HepG2 (cell line): ENCODE measurements around the gene GMPPB. TPM values are rescaled to one million over a fixed set of nuclear protein-coding genes. Genes with fewer than 3 reads are reported as not detected.

ENCODE experiments used
- AFF4 ChIP-seq: sonication (generic); formaldehyde crosslinking; IDR thresholded peaks from 2 replicates; pipeline ENCODE4 v1.4.0; 2020; ENCODE audit warnings: missing genetic modification reagents
- BRF2 ChIP-seq: sonication (generic); formaldehyde crosslinking; IDR thresholded peaks from 2 replicates; pipeline ENCODE4 v1.8.1; 2022; ENCODE audit warnings: mild to moderate bottlenecking, missing genetic modification reagents
- DNMT1 ChIP-seq: sonication (generic); formaldehyde crosslinking; IDR thresholded peaks from 2 replicates; pipeline ENCODE4 v1.5.1; 2020; ENCODE audit warnings: mild to moderate bottlenecking, missing genetic modification reagents
- FOSL2 ChIP-seq: sonication (generic); formaldehyde crosslinking; IDR thresholded peaks from 2 replicates; pipeline ENCODE4 v1.4.0; 2020; ENCODE audit warnings: missing genetic modification reagents
- GLMP ChIP-seq: sonication (generic); formaldehyde crosslinking; IDR thresholded peaks from 2 replicates; pipeline ENCODE4 v1.9.0; 2021; ENCODE audit warnings: missing genetic modification reagents, mild to moderate bottlenecking, borderline replicate concordance
- GMEB2 ChIP-seq: IDR thresholded peaks from 2 replicates; pipeline ENCODE4 v1.6.1; 2016; ENCODE audit warnings: missing biosample characterization, missing genetic modification reagents, low read depth
- GTF2F1 ChIP-seq: fragments of 150-350 bp; IDR thresholded peaks from 2 replicates; pipeline ENCODE4 v1.6.1; 2014; ENCODE audit warnings: low read length
- KLF16 ChIP-seq, 2 experiments: sonication (generic) in 1 of 2; formaldehyde crosslinking in 1 of 2; IDR thresholded peaks; 2 replicates each; pipeline versions ENCODE4 v1.6.1 to v1.8.0; 2016 to 2023; ENCODE audit warnings: missing genetic modification reagents in 2 of 2, missing compliant biosample characterization in 1 of 2
- NFE2 ChIP-seq: sonication (generic); formaldehyde crosslinking; IDR thresholded peaks from 2 replicates; pipeline ENCODE4 v1.4.0; 2020; ENCODE audit warnings: missing genetic modification reagents
- NPAS2 ChIP-seq: sonication (generic); formaldehyde crosslinking; IDR thresholded peaks from 2 replicates; pipeline ENCODE4 v1.8.0; 2022; ENCODE audit warnings: mild to moderate bottlenecking, missing genetic modification reagents, borderline replicate concordance
- PLRG1 ChIP-seq: fragments of 450-650 bp; conservative IDR thresholded peaks from 2 replicates; pipeline ENCODE4 v1.6.1; 2016
- RBAK ChIP-seq: sonication (generic); formaldehyde crosslinking; IDR thresholded peaks from 2 replicates; pipeline ENCODE4 v1.5.1; 2020; ENCODE audit warnings: mild to moderate bottlenecking, missing genetic modification reagents
- RFX3 ChIP-seq: IDR thresholded peaks from 2 replicates; pipeline ENCODE4 v1.6.1; 2016; ENCODE audit warnings: missing biosample characterization, missing genetic modification reagents
- TAF1 ChIP-seq: sonication (generic); formaldehyde crosslinking; IDR thresholded peaks from 2 replicates; pipeline ENCODE4 v1.4.0; 2020; ENCODE audit warnings: missing genetic modification reagents
- TRAFD1 ChIP-seq: sonication (generic); formaldehyde crosslinking; IDR thresholded peaks from 2 replicates; pipeline ENCODE4 v1.5.1; 2020; ENCODE audit warnings: missing genetic modification reagents, mild to moderate bottlenecking, borderline replicate concordance
- YEATS2 ChIP-seq: sonication (generic); formaldehyde crosslinking; IDR thresholded peaks from 2 replicates; pipeline ENCODE4 v1.4.0; 2020; ENCODE audit warnings: missing genetic modification reagents, borderline replicate concordance
- ZNF224 ChIP-seq: sonication (generic); formaldehyde crosslinking; IDR thresholded peaks from 2 replicates; pipeline ENCODE4 v1.5.0; 2020; ENCODE audit warnings: mild to moderate bottlenecking, missing genetic modification reagents
- ZNF44 ChIP-seq: sonication (generic); formaldehyde crosslinking; IDR thresholded peaks from 2 replicates; pipeline ENCODE4 v1.5.1; 2020; ENCODE audit warnings: mild to moderate bottlenecking, missing genetic modification reagents
- ZNF512 ChIP-seq: sonication (generic); formaldehyde crosslinking; IDR thresholded peaks from 2 replicates; pipeline ENCODE4 v1.4.0; 2020; ENCODE audit warnings: mild to moderate bottlenecking, missing genetic modification reagents
- polyA plus RNA-seq, 8 experiments: library from polyadenylated mRNA; depleted of rRNA in 3 of 8; stranded (reverse) in 7 of 8; unstranded in 1 of 8; fragments of >200 nt; fragmentation: Illumina TruSeq in 4 of 8; extraction: Trizol in 4 of 8; gene quantifications; 2 replicates each; pipeline versions ENCODE4 v1.2.1 to v1.2.3, GENCODE V29; 2011 to 2016; ENCODE audit warnings: low read depth in 4 of 8, missing spikeins in 1 of 8, mixed read lengths in 1 of 8; ENCODE audit not compliant: insufficient read depth in 1 of 8
- total RNA-seq, 5 experiments: library from RNA; depleted of rRNA; stranded (reverse); fragments of >200 nt; fragmentation: Illumina TruSeq; extraction: Trizol; gene quantifications; 2 replicates each; pipeline ENCODE4 v1.2.3, GENCODE V29; 2016; ENCODE audit warnings: low read depth in 1 of 5

GMPPB gene
- total and polyA plus RNA-seq, 2 of the 13 experiments (the other 11 are each of a cell fraction or from before 2014, with no cell fraction given): 6.5 to 23.1 TPM

- TF ChIP-seq GMEB2 (CRISPR knock-in tag) (no peak), RFX3 (CRISPR knock-in tag) (no peak), GLMP (CRISPR knock-in tag) (no peak), FOSL2 (CRISPR knock-in tag) (no peak), ZNF44 (no peak), AFF4 (CRISPR knock-in tag) (no peak; the same call in 1 of the 2 replicates), ZNF512 (CRISPR knock-in tag) (no peak), DNMT1 (CRISPR knock-in tag) (no peak), GTF2F1 (no peak), TRAFD1 (no peak), NPAS2 (CRISPR knock-in tag) (no peak), BRF2 (no peak), PLRG1 (no peak), RBAK (no peak), NFE2 (CRISPR knock-in tag) (no peak), ZNF224 (CRISPR knock-in tag) (no peak), YEATS2 (CRISPR knock-in tag) (0 out of 2 replicates have a peak, but pooled peaks have one; percentile 69), TAF1 (CRISPR knock-in tag) (peak; percentile 59; the same call in 1 of the 2 replicates), KLF16 (CRISPR knock-in tag; IDR thresholded peaks at IDR 0.05) (no peak; a peak in 1 of 4 replicates)
Observed at GRCh38 chr3:49673121-49673714, 50.5 kb downstream of the GMPPB start (continued).
